ENCODE measurements around the gene PPA2.

Gene PPA2

GRCh38 chr4:105473324-105474098 lies at the start of gene PPA2:
Gene PPA2, minus strand, starts transcription at chr4:105474062. Its CDS starts 12 bp downstream, at chr4:105474050.
- H3K27ac Mint-ChIP-seq, result peak within 1 kb of the TSS; percentile 99
- H3K9me3 Mint-ChIP-seq, result no peaks in the 10 kb centered on the region
- H3K4me1 Mint-ChIP-seq (ENCODE audit: low read depth), result peaks cover 42% of the 10 kb centered on the region
- H3K27me3 Mint-ChIP-seq, result no peaks in the 10 kb centered on the region
- H3K36me3 Mint-ChIP-seq (ENCODE audit: low read depth), result peaks cover 49% of the 10 kb centered on the region
- peak within 1 kb of the TSS; percentile 100 for H3K4me3 Mint-ChIP-seq
- peak; percentile 89 for DNase-seq

GRCh38 chr4:105520819-105521790 lies 47.2 kb upstream of the PPA2 start:
- no peak for DNase-seq
- peaks cover 2% of the 10 kb centered on the region for H3K9me3 Mint-ChIP-seq

GRCh38 chr4:105510245-105510644 lies 36.4 kb upstream of the PPA2 start:
- peaks cover 4% of the 10 kb centered on the region for H3K9me3 Mint-ChIP-seq
- H3K36me3 Mint-ChIP-seq (ENCODE audit: low read depth), result no peaks in the 10 kb centered on the region
- no peak for DNase-seq
- no peak overlapping the region for H3K27ac Mint-ChIP-seq
- no peaks in the 10 kb centered on the region for H3K4me1 Mint-ChIP-seq (ENCODE audit: low read depth)
- peaks cover 7% of the 10 kb centered on the region for H3K27me3 Mint-ChIP-seq
- H3K4me3 Mint-ChIP-seq, result no peak overlapping the region

More at GRCh38 chr4:105520819-105521790, 47.2 kb upstream of the PPA2 start:
- Mint-ChIP-seq H3K27me3 (peaks cover 12% of the 10 kb centered on the region), H3K4me3 (no peak overlapping the region), H3K27ac (no peak overlapping the region), H3K36me3 (ENCODE audit: low read depth) (no peaks in the 10 kb centered on the region), H3K4me1 (ENCODE audit: low read depth) (no peaks in the 10 kb centered on the region)

- H3K9me3 Mint-ChIP-seq, result no peaks in the 10 kb centered on the region
- no peak for DNase-seq
- H3K36me3 Mint-ChIP-seq (ENCODE audit: low read depth), result no peaks in the 10 kb centered on the region
- no peaks in the 10 kb centered on the region for H3K4me1 Mint-ChIP-seq (ENCODE audit: low read depth)
- H3K27me3 Mint-ChIP-seq, result peaks cover 3% of the 10 kb centered on the region
- H3K27ac Mint-ChIP-seq, result no peak overlapping the region
- H3K4me3 Mint-ChIP-seq, result no peak overlapping the region
Observed at GRCh38 chr4:105509714-105510113, 35.9 kb upstream of the PPA2 start.

- Mint-ChIP-seq H3K36me3 (ENCODE audit: low read depth) (no peaks in the 10 kb centered on the region), H3K9me3 (no peaks in the 10 kb centered on the region), H3K27ac (no peak overlapping the region), H3K4me1 (ENCODE audit: low read depth) (no peaks in the 10 kb centered on the region), H3K4me3 (no peak overlapping the region), H3K27me3 (peaks cover 3% of the 10 kb centered on the region)
- no peak for DNase-seq
Observed at GRCh38 chr4:105509291-105509690, 35.4 kb upstream of the PPA2 start.

- no peaks in the 10 kb centered on the region for H3K36me3 Mint-ChIP-seq (ENCODE audit: low read depth)
- peaks cover 7% of the 10 kb centered on the region for H3K27me3 Mint-ChIP-seq
- H3K4me3 Mint-ChIP-seq, result no peak overlapping the region
- no peak for DNase-seq
- no peak overlapping the region for H3K27ac Mint-ChIP-seq
- H3K4me1 Mint-ChIP-seq (ENCODE audit: low read depth), result no peaks in the 10 kb centered on the region
- no peaks in the 10 kb centered on the region for H3K9me3 Mint-ChIP-seq
Observed at GRCh38 chr4:105504744-105505143, 30.9 kb upstream of the PPA2 start.

- Mint-ChIP-seq H3K4me1 (ENCODE audit: low read depth) (no peaks in the 10 kb centered on the region), H3K4me3 (no peak overlapping the region), H3K27ac (no peak overlapping the region), H3K9me3 (no peaks in the 10 kb centered on the region), H3K27me3 (peaks cover 7% of the 10 kb centered on the region), H3K36me3 (ENCODE audit: low read depth) (no peaks in the 10 kb centered on the region)
- no peak for DNase-seq
Observed at GRCh38 chr4:105503484-105503883, 29.6 kb upstream of the PPA2 start.

GRCh38 chr4:105496899-105497298 lies 23.0 kb upstream of the PPA2 start:
- H3K27ac Mint-ChIP-seq, result no peak overlapping the region
- no peaks in the 10 kb centered on the region for H3K4me1 Mint-ChIP-seq (ENCODE audit: low read depth)
- no peaks in the 10 kb centered on the region for H3K36me3 Mint-ChIP-seq (ENCODE audit: low read depth)
- H3K27me3 Mint-ChIP-seq, result peaks cover 42% of the 10 kb centered on the region
- DNase-seq, result no peak
- H3K9me3 Mint-ChIP-seq, result no peaks in the 10 kb centered on the region
- no peak overlapping the region for H3K4me3 Mint-ChIP-seq

GRCh38 chr4:105495667-105496066 lies 21.8 kb upstream of the PPA2 start:
- H3K4me3 Mint-ChIP-seq, result no peak overlapping the region
- H3K27me3 Mint-ChIP-seq, result peaks cover 39% of the 10 kb centered on the region
- no peak for DNase-seq
- no peak overlapping the region for H3K27ac Mint-ChIP-seq
- no peaks in the 10 kb centered on the region for H3K9me3 Mint-ChIP-seq
- no peaks in the 10 kb centered on the region for H3K36me3 Mint-ChIP-seq (ENCODE audit: low read depth)
- H3K4me1 Mint-ChIP-seq (ENCODE audit: low read depth), result no peaks in the 10 kb centered on the region

- Mint-ChIP-seq H3K27me3 (peaks cover 31% of the 10 kb centered on the region), H3K4me1 (ENCODE audit: low read depth) (no peaks in the 10 kb centered on the region), H3K36me3 (ENCODE audit: low read depth) (no peaks in the 10 kb centered on the region), H3K9me3 (peaks cover 6% of the 10 kb centered on the region), H3K27ac (no peak overlapping the region), H3K4me3 (no peak overlapping the region)
- DNase-seq, result no peak
Observed at GRCh38 chr4:105490523-105490922, 16.7 kb upstream of the PPA2 start.

- Mint-ChIP-seq H3K27ac (no peak overlapping the region), H3K27me3 (peaks cover 23% of the 10 kb centered on the region), H3K9me3 (peaks cover 5% of the 10 kb centered on the region), H3K4me1 (ENCODE audit: low read depth) (no peaks in the 10 kb centered on the region), H3K36me3 (ENCODE audit: low read depth) (no peaks in the 10 kb centered on the region), H3K4me3 (no peak overlapping the region)
- no peak for DNase-seq
Observed at GRCh38 chr4:105483840-105484239, 10.0 kb upstream of the PPA2 start.

GRCh38 chr4:105474099-105474518 lies 247 bp upstream of the PPA2 start:
- Mint-ChIP-seq H3K4me3 (peak overlapping the region; percentile 100), H3K9me3 (no peaks in the 10 kb centered on the region), H3K36me3 (ENCODE audit: low read depth) (peaks cover 43% of the 10 kb centered on the region), H3K27me3 (no peaks in the 10 kb centered on the region), H3K27ac (peak overlapping the region; percentile 99), H3K4me1 (ENCODE audit: low read depth) (peaks cover 36% of the 10 kb centered on the region)
- no peak for DNase-seq

GRCh38 chr4:105472871-105473323 lies 965 bp downstream of the PPA2 start:
- DNase-seq, result no peak
- H3K27me3 Mint-ChIP-seq, result no peaks in the 10 kb centered on the region
- peak overlapping the region; percentile 99 for H3K27ac Mint-ChIP-seq

GRCh38 chr4:105471566-105472176 lies 2.2 kb downstream of the PPA2 start:
- Mint-ChIP-seq H3K27ac (peak overlapping the region; percentile 86), H3K4me3 (peak overlapping the region; percentile 100), H3K4me1 (ENCODE audit: low read depth) (peaks cover 57% of the 10 kb centered on the region), H3K27me3 (no peaks in the 10 kb centered on the region), H3K36me3 (ENCODE audit: low read depth) (peaks cover 67% of the 10 kb centered on the region), H3K9me3 (no peaks in the 10 kb centered on the region)
- DNase-seq, result peak; percentile 61

More at GRCh38 chr4:105472871-105473323, 965 bp downstream of the PPA2 start:
- Mint-ChIP-seq H3K36me3 (ENCODE audit: low read depth) (peaks cover 55% of the 10 kb centered on the region), H3K9me3 (no peaks in the 10 kb centered on the region), H3K4me1 (ENCODE audit: low read depth) (peaks cover 47% of the 10 kb centered on the region), H3K4me3 (peak overlapping the region; percentile 100)

Data from activated T-cell treated with anti-CD3 and anti-CD28 coated beads, Interleukin-2, amount 50 U/mL, for 24 hours (primary cell).